ENCODE data around the gene RPTOR.
"Not testable (repeated sequence)": the region's sequence is repeated elsewhere in the genome, so short reads cannot be mapped to it uniquely, and the experiment has no call there.

RPTOR gene

GRCh38 chr17:80552523-80552922 is 7.9 kb downstream of the RPTOR start:
- no peak for DNase-seq

- no peak for DNase-seq
These were observed 10.6 kb downstream of the RPTOR start for GRCh38 chr17:80555266-80555665.

GRCh38 chr17:80558046-80558445 is 13.4 kb downstream of the RPTOR start:
- DNase-seq, result no peak

- no peak for DNase-seq
These were observed 15.2 kb downstream of the RPTOR start for GRCh38 chr17:80559825-80560251.

- no peak for DNase-seq
These were observed 17.0 kb downstream of the RPTOR start for GRCh38 chr17:80561541-80562114.

- DNase-seq, result no peak
These were observed 19.9 kb downstream of the RPTOR start for GRCh38 chr17:80564545-80564944.

- no peak for DNase-seq
These were observed 20.9 kb downstream of the RPTOR start for GRCh38 chr17:80565343-80566053.

GRCh38 chr17:80566054-80566400 is 21.4 kb downstream of the RPTOR start:
- no peak for DNase-seq

- DNase-seq, result no peak
These were observed 23.6 kb downstream of the RPTOR start for GRCh38 chr17:80568246-80568645.

- DNase-seq, result no peak
These were observed 25.3 kb downstream of the RPTOR start for GRCh38 chr17:80569924-80570323.

GRCh38 chr17:80573701-80574100 is 29.1 kb downstream of the RPTOR start:
- no peak for DNase-seq

GRCh38 chr17:80574496-80574895 is 29.9 kb downstream of the RPTOR start:
- no peak for DNase-seq

GRCh38 chr17:80575057-80575875 is 30.6 kb downstream of the RPTOR start:
- peak; percentile 79 for DNase-seq

GRCh38 chr17:80577876-80578570 is 33.4 kb downstream of the RPTOR start:
- DNase-seq, result no peak

- DNase-seq, result not testable (repeated sequence)
These were observed 34.2 kb downstream of the RPTOR start for GRCh38 chr17:80578668-80579388.

GRCh38 chr17:80582165-80582564 is 37.5 kb downstream of the RPTOR start:
- no peak for DNase-seq

GRCh38 chr17:80584176-80584905 is 39.7 kb downstream of the RPTOR start:
- DNase-seq, result no peak

- DNase-seq, result peak; percentile 82
These were observed 41.5 kb downstream of the RPTOR start for GRCh38 chr17:80585890-80586845.

- DNase-seq, result peak; percentile 82
These were observed 42.2 kb downstream of the RPTOR start for GRCh38 chr17:80586846-80587228.

- no peak for DNase-seq
These were observed 44.2 kb downstream of the RPTOR start for GRCh38 chr17:80588702-80589383.
